Measurements from ENCODE around the gene ZNF200.

ZNF200 gene

GRCh38 chr16:3173892-3174617 lies 60.9 kb downstream of the ZNF200 start:
- DNase-seq: no peak
